GM23338 (cell line): Measurements from ENCODE around the gene OSBPL5. TPM values are rescaled to one million over a fixed set of nuclear protein-coding genes. Genes with fewer than 3 reads are reported as not detected.

Source experiments
- ATAC-seq: fragments of 200-7000 bp; cut with Tn5 transposase; 3 replicates; pipeline ENCODE4 v1.9.1; 2020
- DNase-seq: peaks from one replicate; pipeline ENCODE4 v3.0.0-alpha.2; 2015; ENCODE audit warnings: low spot score
- H2AFZ ChIP-seq: fragments of 200-600 bp; sonication (generic); 2 replicates; pipeline ENCODE4 v1.8.0; 2016; ENCODE audit warnings: antibody characterized with exemption, mild to moderate bottlenecking, moderate library complexity
- H3F3A ChIP-seq: fragments of 200-600 bp; sonication (generic); replicated peaks from 2 replicates; pipeline ENCODE4 v1.8.0; 2017; ENCODE audit warnings: antibody characterized with exemption, mixed run types, low read depth
- H3K27ac ChIP-seq: fragments of 200-600 bp; sonication (generic); 2 replicates; pipeline ENCODE4 v1.6.1; 2016; ENCODE audit warnings: low read depth
- H3K27me3 ChIP-seq: fragments of 200-600 bp; sonication (generic); 2 replicates; pipeline ENCODE4 v1.8.0; 2016; ENCODE audit warnings: mild to moderate bottlenecking, mixed run types, moderate library complexity; ENCODE audit not compliant: insufficient read depth
- H3K36me3 ChIP-seq: fragments of 200-600 bp; sonication (generic); 2 replicates; pipeline ENCODE4 v1.8.0; 2016; ENCODE audit warnings: mild to moderate bottlenecking; ENCODE audit not compliant: insufficient read depth
- H3K4me1 ChIP-seq: fragments of 200-600 bp; sonication (generic); 2 replicates; pipeline ENCODE4 v1.8.0; 2016; ENCODE audit warnings: mild to moderate bottlenecking, moderate library complexity; ENCODE audit not compliant: insufficient read depth
- H3K4me2 ChIP-seq: fragments of 200-600 bp; sonication (generic); 2 replicates; pipeline ENCODE4 v1.7.1; 2017; ENCODE audit warnings: mixed run types
- H3K4me3 ChIP-seq: fragments of 200-600 bp; sonication (generic); 2 replicates; pipeline ENCODE4 v1.6.1; 2016; ENCODE audit warnings: mixed run types
- H3K79me2 ChIP-seq: fragments of 200-600 bp; sonication (generic); replicated peaks from 2 replicates; pipeline ENCODE4 v1.8.0; 2017; ENCODE audit warnings: mild to moderate bottlenecking; ENCODE audit not compliant: insufficient read depth
- H3K9me2 ChIP-seq: fragments of 200-600 bp; sonication (generic); 2 replicates; pipeline ENCODE4 v1.8.0; 2017; ENCODE audit not compliant: insufficient read depth
- H4K20me1 ChIP-seq: fragments of 200-600 bp; sonication (generic); replicated peaks from 2 replicates; pipeline ENCODE4 v1.8.0; 2017; ENCODE audit warnings: mild to moderate bottlenecking; ENCODE audit not compliant: insufficient read depth
- H3K27ac Mint-ChIP-seq: 2 replicates; pipeline ENCODE4 v1.8.0; 2020; ENCODE audit warnings: inconsistent platforms, mild to moderate bottlenecking, moderate library complexity, mixed read lengths
- H3K27me3 Mint-ChIP-seq: 3 replicates; pipeline ENCODE4 v1.8.0; 2022; ENCODE audit warnings: low read depth, mild to moderate bottlenecking, moderate library complexity, mixed read lengths, inconsistent platforms; ENCODE audit not compliant: insufficient read depth, poor library complexity
- H3K36me3 Mint-ChIP-seq: 3 replicates; pipeline ENCODE4 v1.8.0; 2021; ENCODE audit warnings: low read depth, mild to moderate bottlenecking, inconsistent platforms, moderate library complexity, mixed read lengths
- H3K4me1 Mint-ChIP-seq: 3 replicates; pipeline ENCODE4 v1.8.0; 2020; ENCODE audit warnings: mild to moderate bottlenecking, inconsistent platforms, mixed read lengths
- H3K4me3 Mint-ChIP-seq: 3 replicates; pipeline ENCODE4 v1.8.0; 2021; ENCODE audit warnings: moderate library complexity, mild to moderate bottlenecking, inconsistent platforms, mixed read lengths
- H3K9me3 Mint-ChIP-seq: 3 replicates; pipeline ENCODE4 v1.8.0; 2020; ENCODE audit warnings: moderate library complexity, mild to moderate bottlenecking, inconsistent platforms, mixed read lengths
- CREB1 ChIP-seq: fragments of 250-450 bp; sonication (Bioruptor Pico); IDR thresholded peaks from 2 replicates; pipeline ENCODE4 v1.5.0; 2020; ENCODE audit warnings: low read depth, mild to moderate bottlenecking, moderate library complexity
- CTCF ChIP-seq, 2 experiments: fragments of 200-600 bp in 1 of 2; sonication (generic) in 1 of 2; conservative IDR thresholded peaks; 2 replicates each; pipeline versions ENCODE4 v1.5.1 to v1.6.1; 2016 to 2017; ENCODE audit warnings: antibody characterized with exemption in 2 of 2, low read depth in 2 of 2, mild to moderate bottlenecking in 2 of 2, moderate library complexity in 1 of 2
- ETS1 ChIP-seq: IDR thresholded peaks from 2 replicates; pipeline ENCODE4 v1.6.1; 2016; ENCODE audit warnings: antibody characterized with exemption
- EZH2 ChIP-seq: fragments of 200-600 bp; sonication (generic); IDR thresholded peaks from one replicate; pipeline ENCODE4 v1.8.0; 2017; ENCODE audit warnings: antibody characterized with exemption, mild to moderate bottlenecking, low read depth; ENCODE audit not compliant: unreplicated experiment
- EZH2phosphoT487 ChIP-seq: fragments of 200-600 bp; sonication (generic); IDR thresholded peaks from one replicate; pipeline ENCODE4 v1.8.1; 2018; ENCODE audit warnings: antibody characterized with exemption; ENCODE audit not compliant: unreplicated experiment
- JUNB ChIP-seq: IDR thresholded peaks from one replicate; pipeline ENCODE4 v1.6.1; 2016; ENCODE audit warnings: antibody characterized with exemption; ENCODE audit not compliant: unreplicated experiment
- NANOG ChIP-seq: IDR thresholded peaks from 2 replicates; pipeline ENCODE4 v1.6.1; 2016; ENCODE audit warnings: antibody characterized with exemption, borderline replicate concordance
- POLR2AphosphoS5 ChIP-seq: IDR thresholded peaks from 2 replicates; pipeline ENCODE4 v1.6.1; 2016; ENCODE audit warnings: antibody characterized with exemption, low read depth
- REST ChIP-seq: IDR thresholded peaks from one replicate; pipeline ENCODE4 v1.6.1; 2018; ENCODE audit warnings: antibody characterized with exemption; ENCODE audit not compliant: unreplicated experiment
- STAT1 ChIP-seq: IDR thresholded peaks from one replicate; pipeline ENCODE4 v1.6.1; 2016; ENCODE audit warnings: antibody characterized with exemption; ENCODE audit not compliant: unreplicated experiment
- ZNF114 ChIP-seq: fragments of 250-450 bp; sonication (Bioruptor Pico); IDR thresholded peaks from 2 replicates; pipeline ENCODE4 v1.5.0; 2020; ENCODE audit warnings: mild to moderate bottlenecking, moderate library complexity
- ZNF331 ChIP-seq: fragments of 250-450 bp; sonication (Bioruptor Pico); IDR thresholded peaks from 2 replicates; pipeline ENCODE4 v1.5.0; 2020; ENCODE audit warnings: low read depth, mild to moderate bottlenecking, moderate library complexity
- ZNF462 ChIP-seq: fragments of 250-450 bp; sonication (Bioruptor Pico); IDR thresholded peaks from 2 replicates; pipeline ENCODE4 v1.5.0; 2020; ENCODE audit warnings: mild to moderate bottlenecking, moderate library complexity
- polyA plus RNA-seq: library from polyadenylated mRNA; unstranded; fragments of >200 nt; fragmentation: Nextera tagmentation; extraction: Ambion mirVana; gene quantifications from 2 replicates; pipeline ENCODE4 v1.2.1, GENCODE V29; 2016
- total RNA-seq: library from RNA; depleted of rRNA; stranded (reverse); fragments of >200 nt; shearing (Covaris generic); gene quantifications from 2 replicates; pipeline ENCODE4 v1.2.3, GENCODE V29; 2014

OSBPL5 gene
- total and polyA plus RNA-seq, 2 experiments from 2014 or later: 2.7 to 12.0 TPM

- TF ChIP-seq CREB1 (CRISPR knock-in tag) (no peak), EZH2phosphoT487 (no peak), POLR2AphosphoS5 (no peak), NANOG (no peak), REST (no peak), EZH2 (no peak), CTCF (conservative IDR thresholded peaks at IDR 0.05; ENCODE audit: low read depth in 2 of 2) (no peak), ETS1 (no peak), ZNF114 (CRISPR knock-in tag) (no peak), STAT1 (no peak), ZNF331 (CRISPR knock-in tag) (no peak), ZNF462 (CRISPR knock-in tag) (no peak), JUNB (no peak)
- DNase-seq (no peak), ATAC-seq (no peak)
- H3F3A ChIP-seq: no peaks in the 10 kb centered on the region
- H3K9me3 Mint-ChIP-seq: no peaks in the 10 kb centered on the region
- 0 out of 3 replicates have a peak, but pooled peaks cover 3% of the 10 kb centered on the region for H3K4me1 Mint-ChIP-seq
- H3K27me3 Mint-ChIP-seq: peaks cover 32% of the 10 kb centered on the region
- no peaks in the 10 kb centered on the region for H4K20me1 ChIP-seq
- H2AFZ ChIP-seq: no peak overlapping the region
- no peaks in the 10 kb centered on the region for H3K36me3 Mint-ChIP-seq
- H3K9me2 ChIP-seq: no peaks in the 10 kb centered on the region
- H3K4me3 ChIP-seq: peak overlapping the region; percentile 63; the same call in 1 of the 2 replicates
- no peaks in the 10 kb centered on the region for H3K79me2 ChIP-seq
- H3K4me1 ChIP-seq: no peaks in the 10 kb centered on the region
- H3K4me3 Mint-ChIP-seq: no peak overlapping the region
- H3K27ac ChIP-seq: no peak overlapping the region
- H3K27me3 ChIP-seq: peaks cover 33% of the 10 kb centered on the region
- peak overlapping the region; percentile 85; the same call in 1 of the 2 replicates for H3K4me2 ChIP-seq
- no peaks in the 10 kb centered on the region for H3K36me3 ChIP-seq
- H3K27ac Mint-ChIP-seq: no peak overlapping the region
Observed at GRCh38 chr11:3204141-3205015, 39.3 kb upstream of the OSBPL5 start.
